ENCODE measurements around the gene BIRC6. TPM values are rescaled to one million over a fixed set of nuclear protein-coding genes. Genes with fewer than 3 reads are reported as not detected.

Gene BIRC6
- total RNA-seq, 2 experiments from 2014 or later: 99.5 to 122 TPM

GRCh38 chr2:32478889-32479620 is 122.2 kb downstream of the BIRC6 start:
- Mint-ChIP-seq H3K4me1 (peaks cover 11% of the 10 kb centered on the region), H3K27me3 (no peaks in the 10 kb centered on the region), H3K9me3 (ENCODE audit: low read depth) (no peaks in the 10 kb centered on the region), H3K27ac (no peak overlapping the region), H3K4me3 (no peak overlapping the region), H3K36me3 (peaks cover 43% of the 10 kb centered on the region)
- DNase-seq: no peak
- CTCF ChIA-PET: no interaction called here
- no peak for ATAC-seq

GRCh38 chr2:32479993-32480392 is 123.2 kb downstream of the BIRC6 start:
- CTCF ChIA-PET: no interaction called here
- ATAC-seq: no peak
- peaks cover 41% of the 10 kb centered on the region for H3K36me3 Mint-ChIP-seq
- no peak for DNase-seq
- H3K27me3 Mint-ChIP-seq: no peaks in the 10 kb centered on the region
- peaks cover 6% of the 10 kb centered on the region for H3K4me1 Mint-ChIP-seq
- no peak overlapping the region for H3K27ac Mint-ChIP-seq
- H3K9me3 Mint-ChIP-seq (ENCODE audit: low read depth): no peaks in the 10 kb centered on the region
- H3K4me3 Mint-ChIP-seq: no peak overlapping the region

- H3K27me3 Mint-ChIP-seq: no peaks in the 10 kb centered on the region
- no peak for ATAC-seq
- H3K27ac Mint-ChIP-seq: no peak overlapping the region
- DNase-seq: no peak
- H3K9me3 Mint-ChIP-seq (ENCODE audit: low read depth): no peaks in the 10 kb centered on the region
- peaks cover 50% of the 10 kb centered on the region for H3K36me3 Mint-ChIP-seq
- no peak overlapping the region for H3K4me3 Mint-ChIP-seq
- CTCF ChIA-PET: no interaction called here
- H3K4me1 Mint-ChIP-seq: peaks cover 4% of the 10 kb centered on the region
Measured at GRCh38 chr2:32482471-32482870, 125.6 kb downstream of the BIRC6 start.

- Mint-ChIP-seq H3K4me1 (peaks cover 4% of the 10 kb centered on the region), H3K27me3 (no peaks in the 10 kb centered on the region), H3K27ac (peak overlapping the region; percentile 35), H3K9me3 (ENCODE audit: low read depth) (no peaks in the 10 kb centered on the region), H3K4me3 (no peak overlapping the region), H3K36me3 (peaks cover 49% of the 10 kb centered on the region)
- no peak for ATAC-seq
- no peak for DNase-seq
- CTCF ChIA-PET: no interaction called here
Measured at GRCh38 chr2:32484937-32485336, 128.1 kb downstream of the BIRC6 start.

GRCh38 chr2:32485399-32485798 is 128.6 kb downstream of the BIRC6 start:
- Mint-ChIP-seq H3K4me1 (peaks cover 4% of the 10 kb centered on the region), H3K4me3 (no peak overlapping the region), H3K27me3 (no peaks in the 10 kb centered on the region), H3K9me3 (ENCODE audit: low read depth) (no peaks in the 10 kb centered on the region), H3K36me3 (peaks cover 46% of the 10 kb centered on the region), H3K27ac (no peak overlapping the region)
- ATAC-seq (no peak), DNase-seq (no peak)
- CTCF ChIA-PET: no interaction called here

GRCh38 chr2:32489061-32489460 is 132.2 kb downstream of the BIRC6 start:
- Mint-ChIP-seq H3K4me1 (peaks cover 7% of the 10 kb centered on the region), H3K27me3 (no peaks in the 10 kb centered on the region), H3K36me3 (peaks cover 35% of the 10 kb centered on the region), H3K9me3 (ENCODE audit: low read depth) (no peaks in the 10 kb centered on the region), H3K27ac (no peak overlapping the region), H3K4me3 (no peak overlapping the region)
- ATAC-seq (no peak), DNase-seq (no peak)
- CTCF ChIA-PET: interaction anchor here (0.8 kb wide), 1 partner anchor 10 kb away, joined by 3 read pairs; no protein-coding TSS in a partner anchor

GRCh38 chr2:32491346-32491745 is 134.5 kb downstream of the BIRC6 start:
- no peak overlapping the region for H3K4me3 Mint-ChIP-seq
- DNase-seq: no peak
- peaks cover 3% of the 10 kb centered on the region for H3K4me1 Mint-ChIP-seq
- no peak overlapping the region for H3K27ac Mint-ChIP-seq
- H3K36me3 Mint-ChIP-seq: peaks cover 25% of the 10 kb centered on the region
- ATAC-seq: no peak
- CTCF ChIA-PET: no interaction called here
- no peaks in the 10 kb centered on the region for H3K27me3 Mint-ChIP-seq
- no peaks in the 10 kb centered on the region for H3K9me3 Mint-ChIP-seq (ENCODE audit: low read depth)

- no peaks in the 10 kb centered on the region for H3K9me3 Mint-ChIP-seq (ENCODE audit: low read depth)
- no peaks in the 10 kb centered on the region for H3K27me3 Mint-ChIP-seq
- H3K4me3 Mint-ChIP-seq: no peak overlapping the region
- DNase-seq (no peak), ATAC-seq (no peak)
- H3K4me1 Mint-ChIP-seq: peaks cover 3% of the 10 kb centered on the region
- CTCF ChIA-PET: no interaction called here
- no peak overlapping the region for H3K27ac Mint-ChIP-seq
- H3K36me3 Mint-ChIP-seq: peaks cover 27% of the 10 kb centered on the region
Measured at GRCh38 chr2:32495139-32495538, 138.3 kb downstream of the BIRC6 start.

GRCh38 chr2:32496662-32497061 is 139.8 kb downstream of the BIRC6 start:
- no peaks in the 10 kb centered on the region for H3K27me3 Mint-ChIP-seq
- DNase-seq: no peak
- no peak for ATAC-seq
- H3K9me3 Mint-ChIP-seq (ENCODE audit: low read depth): no peaks in the 10 kb centered on the region
- peaks cover 27% of the 10 kb centered on the region for H3K36me3 Mint-ChIP-seq
- H3K27ac Mint-ChIP-seq: peak overlapping the region; percentile 49
- CTCF ChIA-PET: no interaction called here
- H3K4me3 Mint-ChIP-seq: no peak overlapping the region
- H3K4me1 Mint-ChIP-seq: no peaks in the 10 kb centered on the region

- H3K27me3 Mint-ChIP-seq: no peaks in the 10 kb centered on the region
- H3K4me1 Mint-ChIP-seq: no peaks in the 10 kb centered on the region
- DNase-seq: no peak
- peaks cover 34% of the 10 kb centered on the region for H3K36me3 Mint-ChIP-seq
- no peak overlapping the region for H3K27ac Mint-ChIP-seq
- no peak overlapping the region for H3K4me3 Mint-ChIP-seq
- no peaks in the 10 kb centered on the region for H3K9me3 Mint-ChIP-seq (ENCODE audit: low read depth)
- ATAC-seq: no peak
- CTCF ChIA-PET: no interaction called here
Measured at GRCh38 chr2:32498306-32498705, 141.5 kb downstream of the BIRC6 start.

GRCh38 chr2:32502941-32503340 is 146.1 kb downstream of the BIRC6 start:
- Mint-ChIP-seq H3K27ac (no peak overlapping the region), H3K4me1 (no peaks in the 10 kb centered on the region), H3K9me3 (ENCODE audit: low read depth) (no peaks in the 10 kb centered on the region), H3K4me3 (no peak overlapping the region), H3K36me3 (peaks cover 29% of the 10 kb centered on the region), H3K27me3 (no peaks in the 10 kb centered on the region)
- no peak for ATAC-seq
- CTCF ChIA-PET: no interaction called here
- DNase-seq: no peak

GRCh38 chr2:32504877-32505478 is 148.2 kb downstream of the BIRC6 start:
- no peaks in the 10 kb centered on the region for H3K27me3 Mint-ChIP-seq
- CTCF ChIA-PET: interaction anchor here (1.0 kb wide), 1 partner anchor 15 kb away, joined by 3 read pairs; no protein-coding TSS in a partner anchor
- H3K27ac Mint-ChIP-seq: no peak overlapping the region
- H3K4me1 Mint-ChIP-seq: no peaks in the 10 kb centered on the region
- no peaks in the 10 kb centered on the region for H3K9me3 Mint-ChIP-seq (ENCODE audit: low read depth)
- no peak for DNase-seq
- H3K36me3 Mint-ChIP-seq: peaks cover 33% of the 10 kb centered on the region
- no peak for ATAC-seq
- no peak overlapping the region for H3K4me3 Mint-ChIP-seq

GRCh38 chr2:32506446-32506845 is 149.6 kb downstream of the BIRC6 start:
- H3K9me3 Mint-ChIP-seq (ENCODE audit: low read depth): no peaks in the 10 kb centered on the region
- DNase-seq: no peak
- H3K27ac Mint-ChIP-seq: peak overlapping the region; percentile 45
- peaks cover 41% of the 10 kb centered on the region for H3K36me3 Mint-ChIP-seq
- CTCF ChIA-PET: no interaction called here
- H3K4me3 Mint-ChIP-seq: no peak overlapping the region
- no peaks in the 10 kb centered on the region for H3K4me1 Mint-ChIP-seq
- no peaks in the 10 kb centered on the region for H3K27me3 Mint-ChIP-seq
- no peak for ATAC-seq

- CTCF ChIA-PET: no interaction called here
- no peak overlapping the region for H3K4me3 Mint-ChIP-seq
- H3K27me3 Mint-ChIP-seq: no peaks in the 10 kb centered on the region
- H3K27ac Mint-ChIP-seq: no peak overlapping the region
- no peak for ATAC-seq
- no peak for DNase-seq
- no peaks in the 10 kb centered on the region for H3K9me3 Mint-ChIP-seq (ENCODE audit: low read depth)
- H3K4me1 Mint-ChIP-seq: no peaks in the 10 kb centered on the region
- peaks cover 54% of the 10 kb centered on the region for H3K36me3 Mint-ChIP-seq
Measured at GRCh38 chr2:32514946-32515345, 158.1 kb downstream of the BIRC6 start.

Data from activated CD8-positive, alpha-beta memory T cell treated with anti-CD3 and anti-CD28 coated beads, Interleukin-2, amount 10 ng/mL, durations not matched to agents 7 days and 5 days (primary cell).